Vagina (tissue), 2 donors: Measurements from ENCODE around the gene FAM151A. TPM values are rescaled to one million over a fixed set of nuclear protein-coding genes. Genes with fewer than 3 reads are reported as not detected.

Experiments used
- DNase-seq, 2 donors: peaks; one replicate each; pipeline ENCODE4 v3.0.0-alpha.2; 2017; ENCODE audit errors: extremely low spot score in 2 of 2
- H3K27ac ChIP-seq: fragments of 200-600 bp; sonication (generic); one replicate; pipeline ENCODE4 v1.5.1; 2019
- H3K27me3 ChIP-seq: fragments of 200-600 bp; sonication (generic); one replicate; pipeline ENCODE4 v1.5.1; 2019
- H3K36me3 ChIP-seq, 2 donors: fragments of 200-600 bp; sonication (generic); one replicate each; pipeline ENCODE4 v1.5.1; 2017 to 2019
- H3K4me1 ChIP-seq: fragments of 200-600 bp; sonication (generic); one replicate; pipeline ENCODE4 v1.5.1; 2019
- H3K4me3 ChIP-seq, 2 donors: fragments of 200-600 bp; sonication (generic); 1 replicate in 1 of 2; 2 replicates in 1 of 2; pipeline ENCODE4 v1.5.1; 2016 to 2019
- H3K9me3 ChIP-seq: fragments of 200-600 bp; sonication (generic); one replicate; pipeline ENCODE4 v1.5.1; 2019
- CTCF ChIP-seq, 3 experiments: fragments of 450-650 bp in 2 of 3; fragments of 200-600 bp in 1 of 3; sonication (generic) in 1 of 3; IDR thresholded peaks; one replicate each; pipeline ENCODE4 v1.5.1; 2017 to 2019; ENCODE audit warnings: antibody characterized with exemption in 3 of 3, mild to moderate bottlenecking in 2 of 3, moderate library complexity in 2 of 3
- POLR2A ChIP-seq, 2 donors: fragments of 450-650 bp; IDR thresholded peaks; one replicate each; pipeline ENCODE4 v1.6.1; 2017; ENCODE audit warnings: antibody characterized with exemption in 2 of 2, mild to moderate bottlenecking in 2 of 2, moderate library complexity in 2 of 2
- POLR2AphosphoS5 ChIP-seq, 2 donors: sonication (generic); formaldehyde crosslinking; IDR thresholded peaks; one replicate each; pipeline ENCODE4 v1.9.0; 2017; ENCODE audit warnings: antibody characterized with exemption in 2 of 2, mild to moderate bottlenecking in 2 of 2, low read depth in 1 of 2; ENCODE audit not compliant: insufficient read depth in 1 of 2
- intact Hi-C: fragments of 100-400 bp; cut with DNase I; formaldehyde crosslinking; loops from one replicate; pipeline ENCODE4 v1.15.1; 2023
- total RNA-seq: library from RNA; depleted of rRNA; stranded (reverse); fragments of >200 nt; gene quantifications from one replicate; pipeline ENCODE4 v1.2.3, GENCODE V29; 2016

FAM151A gene
- total RNA-seq, 1 donor from 2014 or later, result not detected

GRCh38 chr1:54665852-54666251, 42.5 kb upstream of the FAM151A start:
- no peak for DNase-seq
- H3K36me3 ChIP-seq, result no peaks in the 10 kb centered on the region
- no peak overlapping the region for H3K4me3 ChIP-seq
- H3K27me3 ChIP-seq, result no peaks in the 10 kb centered on the region
- intact Hi-C loops, result no loop called here
- no peak overlapping the region for H3K27ac ChIP-seq
- H3K4me1 ChIP-seq, result no peaks in the 10 kb centered on the region
- no peaks in the 10 kb centered on the region for H3K9me3 ChIP-seq
- no peak for TF ChIP-seq CTCF (IDR thresholded peaks at IDR 0.05)
- TF ChIP-seq POLR2A (IDR thresholded peaks at IDR 0.05), result no peak
- no peak for TF ChIP-seq POLR2AphosphoS5 (IDR thresholded peaks at IDR 0.05; ENCODE audit: insufficient read depth in 1 of 2, low read depth in 1 of 2)

- no peak for TF ChIP-seq CTCF (IDR thresholded peaks at IDR 0.05)
- no peak for TF ChIP-seq POLR2AphosphoS5 (IDR thresholded peaks at IDR 0.05; ENCODE audit: insufficient read depth in 1 of 2, low read depth in 1 of 2)
- TF ChIP-seq POLR2A (IDR thresholded peaks at IDR 0.05), result no peak
- DNase-seq, result no peak
- intact Hi-C loops, result no loop called here
- Histone ChIP-seq H3K9me3 (peaks cover 3% of the 10 kb centered on the region), H3K4me1 (no peaks in the 10 kb centered on the region), H3K36me3 (no peaks in the 10 kb centered on the region), H3K4me3 (no peak overlapping the region), H3K27ac (no peak overlapping the region), H3K27me3 (no peaks in the 10 kb centered on the region)
Observed at GRCh38 chr1:54664364-54664763, 41.0 kb upstream of the FAM151A start.

DNA sequence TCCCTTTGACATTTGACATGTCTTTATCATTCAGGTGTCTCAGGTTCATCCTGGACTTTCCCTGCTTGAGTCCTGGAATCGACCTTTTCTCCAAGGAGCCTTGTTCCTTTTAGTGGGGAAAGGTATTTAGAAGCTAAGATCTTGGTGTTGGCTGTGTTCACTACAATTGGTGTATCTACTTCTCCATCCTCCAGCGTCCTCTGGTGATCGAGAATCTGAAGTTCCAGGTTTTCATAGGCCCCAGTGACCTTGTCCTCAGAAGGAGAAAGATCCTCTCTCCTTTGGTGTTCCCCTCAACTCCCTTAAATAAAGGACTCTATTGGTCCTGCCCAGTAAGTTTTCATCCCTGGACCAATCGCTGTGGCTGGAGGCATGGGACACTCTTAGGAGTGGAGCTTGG, 40.4 kb upstream of the FAM151A start:
- Histone ChIP-seq H3K9me3 (peaks cover 4% of the 10 kb centered on the region), H3K4me3 (no peak overlapping the region), H3K36me3 (no peaks in the 10 kb centered on the region), H3K27ac (no peak overlapping the region), H3K4me1 (no peaks in the 10 kb centered on the region), H3K27me3 (no peaks in the 10 kb centered on the region)
- no peak for DNase-seq
- TF ChIP-seq CTCF (IDR thresholded peaks at IDR 0.05), result no peak
- no peak for TF ChIP-seq POLR2AphosphoS5 (IDR thresholded peaks at IDR 0.05; ENCODE audit: insufficient read depth in 1 of 2, low read depth in 1 of 2)
- TF ChIP-seq POLR2A (IDR thresholded peaks at IDR 0.05), result no peak
- intact Hi-C loops, result no loop called here

DNA sequence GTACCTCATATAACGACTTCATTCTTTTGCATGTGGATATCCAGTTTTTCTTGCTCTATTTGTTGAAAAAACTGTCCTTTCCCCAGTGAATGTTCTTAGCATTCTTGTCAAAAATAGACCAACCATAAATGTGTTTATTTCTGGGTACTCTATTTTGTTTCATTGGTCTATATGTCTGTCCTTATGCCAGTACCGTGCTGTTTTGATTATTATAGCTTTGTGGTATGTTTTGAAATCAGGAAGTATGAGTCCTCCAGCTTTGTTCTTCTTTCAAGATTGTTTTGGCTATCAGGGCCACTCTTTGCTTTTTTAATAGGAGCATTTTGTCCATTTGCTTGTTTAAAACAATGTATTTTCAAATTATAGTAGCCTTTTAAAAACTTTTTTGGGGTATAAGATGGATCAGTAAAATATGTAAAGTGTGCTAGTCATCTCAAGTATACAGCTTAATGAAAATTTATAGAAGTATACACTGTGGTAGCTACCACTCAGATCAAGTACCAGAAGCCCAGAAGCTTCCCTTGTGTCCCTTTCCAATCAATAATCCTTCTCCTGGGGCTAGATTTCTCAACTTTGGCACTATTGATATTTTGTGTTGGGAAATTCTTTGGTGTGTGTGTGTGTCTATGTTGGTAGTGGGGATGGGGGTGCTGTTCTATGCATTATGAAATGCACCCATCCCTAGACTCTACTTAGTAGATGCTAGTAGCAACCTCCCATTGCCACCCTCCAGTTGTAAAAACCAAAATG, 35.0 kb upstream of the FAM151A start:
- no peaks in the 10 kb centered on the region for H3K27me3 ChIP-seq
- no peak for TF ChIP-seq POLR2A (IDR thresholded peaks at IDR 0.05)
- TF ChIP-seq CTCF (IDR thresholded peaks at IDR 0.05), result no peak
- no peak for TF ChIP-seq POLR2AphosphoS5 (IDR thresholded peaks at IDR 0.05; ENCODE audit: insufficient read depth in 1 of 2, low read depth in 1 of 2)

GRCh38 chr1:54653036-54653435, 29.7 kb upstream of the FAM151A start:
- TF ChIP-seq CTCF (IDR thresholded peaks at IDR 0.05), result no peak
- DNase-seq, result no peak
- H3K27ac ChIP-seq, result no peak overlapping the region
- intact Hi-C loops, result no loop called here
- no peaks in the 10 kb centered on the region for H3K27me3 ChIP-seq
- H3K4me1 ChIP-seq, result no peaks in the 10 kb centered on the region
- no peak overlapping the region for H3K4me3 ChIP-seq
- no peaks in the 10 kb centered on the region for H3K36me3 ChIP-seq
- peaks cover 1% of the 10 kb centered on the region for H3K9me3 ChIP-seq

More for the DNA sequence above, 35.0 kb upstream of the FAM151A start:
- intact Hi-C loops, result no loop called here
- Histone ChIP-seq H3K27ac (no peak overlapping the region), H3K4me3 (no peak overlapping the region), H3K36me3 (no peaks in the 10 kb centered on the region), H3K9me3 (peaks cover 9% of the 10 kb centered on the region), H3K4me1 (no peaks in the 10 kb centered on the region)
- DNase-seq, result no peak
